GM21423 (cell line): ENCODE results near the gene LMO7.
"Not testable (repeated sequence)": the region's sequence is repeated elsewhere in the genome, so short reads cannot be mapped to it uniquely, and the experiment has no call there.

ENCODE experiments used
- ATAC-seq: cut with Tn5 transposase; IDR thresholded peaks from one replicate; pipeline ENCODE4 v1.9.1; 2021; ENCODE audit warnings: mild to moderate bottlenecking, moderate library complexity; ENCODE audit not compliant: unreplicated experiment

The LMO7 gene

GRCh38 chr13:75738841-75739240 lies 102.7 kb downstream of the LMO7 start:
- no peak for ATAC-seq

DNA sequence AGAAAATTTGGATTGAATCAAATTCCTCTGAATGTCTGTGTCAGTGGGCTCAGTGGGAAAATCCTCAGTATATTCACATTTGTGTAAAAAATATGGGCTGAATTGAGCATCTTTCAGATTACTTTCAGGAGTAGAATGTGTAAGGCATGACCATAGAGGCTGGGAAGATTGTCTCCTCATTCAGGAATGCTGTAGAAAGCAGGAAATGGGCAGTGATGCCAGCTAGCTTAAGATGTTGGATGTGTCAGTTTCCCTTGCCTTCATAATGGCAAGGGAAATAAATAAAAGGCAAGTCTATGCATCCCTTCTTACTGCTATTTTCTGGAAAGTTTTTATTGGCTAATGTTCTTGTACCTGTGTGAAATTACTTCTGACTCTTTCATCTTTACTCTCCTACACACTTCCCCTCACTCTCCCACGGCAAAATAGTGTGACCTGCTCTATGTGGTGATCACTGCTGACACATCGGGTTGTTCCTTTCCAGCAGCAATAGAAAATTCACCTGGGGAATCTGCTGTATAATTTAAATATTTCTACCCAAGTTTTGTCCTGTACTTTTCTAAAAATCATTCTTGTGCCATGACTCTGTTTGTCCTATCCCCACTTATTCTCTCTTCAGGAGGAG lies 103.2 kb downstream of the LMO7 start:
- ATAC-seq, result peak; percentile 55

GRCh38 chr13:75740031-75740430 lies 103.9 kb downstream of the LMO7 start:
- ATAC-seq, result no peak

- ATAC-seq, result not testable (repeated sequence)
Observed at GRCh38 chr13:75743072-75743471, 106.9 kb downstream of the LMO7 start.

DNA sequence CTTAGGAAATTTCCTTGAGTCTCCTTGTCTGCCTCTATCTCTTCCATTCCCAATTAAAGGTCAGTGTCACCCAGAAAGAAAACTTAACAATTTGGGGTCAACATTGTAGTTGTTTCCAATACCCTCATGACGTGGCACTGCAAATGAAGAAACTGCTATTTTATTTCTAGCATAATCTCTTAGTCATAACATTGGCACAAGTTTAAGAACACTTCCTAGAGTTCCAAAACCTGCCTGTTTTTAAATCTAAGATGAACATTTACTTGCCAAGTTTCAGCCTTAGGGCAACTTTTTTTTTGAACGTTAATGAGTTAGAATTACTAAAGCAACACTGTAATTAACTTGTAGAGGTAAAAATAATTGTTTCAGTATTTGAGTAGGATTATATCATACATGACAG lies 108.0 kb downstream of the LMO7 start:
- ATAC-seq, result no peak

DNA sequence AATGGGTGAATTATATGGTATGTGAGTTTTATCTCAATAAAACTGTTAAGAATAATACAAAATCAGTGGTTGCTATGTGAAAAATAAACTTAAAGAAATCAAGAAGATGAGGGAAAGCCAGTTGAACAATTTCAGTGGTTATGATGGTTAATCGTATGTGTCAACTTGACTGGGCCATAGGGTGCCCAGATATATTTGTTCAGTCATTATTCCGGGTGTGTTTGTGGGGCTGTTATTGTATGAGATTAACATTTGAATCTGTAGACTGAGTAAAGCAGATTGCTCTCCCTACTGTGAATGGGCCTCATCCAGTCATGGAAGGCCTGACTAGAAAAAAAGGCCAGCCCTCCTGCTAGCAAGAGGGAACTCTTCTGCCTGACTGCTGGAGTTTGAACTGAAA lies 109.3 kb downstream of the LMO7 start:
- ATAC-seq, result no peak

GRCh38 chr13:75748874-75749273 lies 112.7 kb downstream of the LMO7 start:
- no peak for ATAC-seq

DNA sequence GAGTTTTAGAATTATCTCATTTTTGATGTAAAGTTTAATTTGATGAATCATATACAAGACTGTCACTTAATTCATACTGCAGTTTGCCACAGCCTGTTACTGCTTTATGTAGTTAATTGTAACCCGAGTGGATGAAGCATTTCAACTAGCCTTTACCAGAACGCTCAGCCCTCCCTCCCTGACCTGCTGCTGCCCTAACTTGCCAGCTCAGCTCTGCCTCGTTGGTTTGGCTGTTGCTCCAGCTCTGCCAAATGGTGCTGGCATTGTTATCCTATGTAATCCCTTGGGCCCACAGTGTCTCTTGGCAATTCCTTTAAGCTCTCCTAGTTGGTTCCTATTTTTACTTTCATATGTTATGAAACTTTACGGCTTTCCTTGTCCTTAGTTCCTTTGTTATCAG lies 113.3 kb downstream of the LMO7 start:
- ATAC-seq, result no peak

DNA sequence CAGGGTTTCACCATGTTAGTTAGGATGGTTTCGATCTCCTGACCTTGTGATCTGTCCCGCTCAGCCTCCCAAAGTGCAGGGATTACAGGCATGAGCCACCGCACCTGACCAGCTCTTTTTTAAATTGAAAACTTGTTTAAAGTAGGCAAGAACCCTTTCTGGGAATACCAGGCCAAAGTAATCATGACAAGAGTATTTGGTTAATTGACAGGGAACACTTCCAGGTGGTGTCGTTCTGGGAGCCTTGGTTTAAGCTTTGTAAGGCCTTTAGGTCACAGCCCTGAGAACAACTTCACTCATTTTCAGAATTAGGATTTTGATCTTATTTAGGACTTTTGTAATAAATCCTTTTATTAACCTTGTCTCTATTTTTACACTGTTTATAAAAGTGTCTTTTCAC lies 115.2 kb downstream of the LMO7 start:
- no peak for ATAC-seq

- no peak for ATAC-seq
Observed at GRCh38 chr13:75752826-75753225, 116.7 kb downstream of the LMO7 start.

GRCh38 chr13:75754936-75755335 lies 118.8 kb downstream of the LMO7 start:
- ATAC-seq, result no peak

- no peak for ATAC-seq
Observed at GRCh38 chr13:75757336-75757735, 121.2 kb downstream of the LMO7 start.

- ATAC-seq, result no peak
Observed at GRCh38 chr13:75759531-75759930, 123.4 kb downstream of the LMO7 start.

- ATAC-seq, result peak; percentile 56
Observed at GRCh38 chr13:75760131-75761021, 124.2 kb downstream of the LMO7 start.

- ATAC-seq, result peak; percentile 17
Observed at GRCh38 chr13:75761369-75761768, 125.2 kb downstream of the LMO7 start.

GRCh38 chr13:75762076-75762937 lies 126.2 kb downstream of the LMO7 start:
- ATAC-seq, result peak; percentile 87

GRCh38 chr13:75762955-75763354 lies 126.8 kb downstream of the LMO7 start:
- no peak for ATAC-seq

GRCh38 chr13:75763512-75763911 lies 127.4 kb downstream of the LMO7 start:
- no peak for ATAC-seq

- ATAC-seq, result no peak
Observed at GRCh38 chr13:75764251-75764925, 128.3 kb downstream of the LMO7 start.

- no peak for ATAC-seq
Observed at GRCh38 chr13:75764926-75765310, 128.8 kb downstream of the LMO7 start.

DNA sequence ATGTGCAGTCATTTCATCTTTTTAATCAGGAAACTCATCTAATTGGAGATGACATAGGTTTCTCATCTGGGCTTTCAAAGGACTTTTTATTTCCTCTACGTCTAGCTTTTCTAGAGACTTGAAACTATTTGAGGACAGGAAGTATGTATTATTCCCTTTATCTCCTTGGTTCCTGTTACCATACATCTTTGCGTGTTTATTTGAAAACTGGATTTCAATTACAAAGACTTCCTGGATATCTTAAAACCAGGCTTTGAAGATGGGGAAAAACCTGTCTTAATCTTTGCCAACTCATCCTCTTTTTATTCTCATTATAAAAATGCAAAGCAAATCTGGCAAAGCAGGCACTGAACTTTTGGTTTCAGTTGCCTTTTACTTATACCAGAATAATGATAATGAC lies 130.5 kb downstream of the LMO7 start:
- ATAC-seq, result no peak
